ENCODE data around the gene HHAT.

Gene HHAT

GRCh38 chr1:210715072-210715471 lies 386.4 kb downstream of the HHAT start:
- TF ChIP-seq, protein P1, sequence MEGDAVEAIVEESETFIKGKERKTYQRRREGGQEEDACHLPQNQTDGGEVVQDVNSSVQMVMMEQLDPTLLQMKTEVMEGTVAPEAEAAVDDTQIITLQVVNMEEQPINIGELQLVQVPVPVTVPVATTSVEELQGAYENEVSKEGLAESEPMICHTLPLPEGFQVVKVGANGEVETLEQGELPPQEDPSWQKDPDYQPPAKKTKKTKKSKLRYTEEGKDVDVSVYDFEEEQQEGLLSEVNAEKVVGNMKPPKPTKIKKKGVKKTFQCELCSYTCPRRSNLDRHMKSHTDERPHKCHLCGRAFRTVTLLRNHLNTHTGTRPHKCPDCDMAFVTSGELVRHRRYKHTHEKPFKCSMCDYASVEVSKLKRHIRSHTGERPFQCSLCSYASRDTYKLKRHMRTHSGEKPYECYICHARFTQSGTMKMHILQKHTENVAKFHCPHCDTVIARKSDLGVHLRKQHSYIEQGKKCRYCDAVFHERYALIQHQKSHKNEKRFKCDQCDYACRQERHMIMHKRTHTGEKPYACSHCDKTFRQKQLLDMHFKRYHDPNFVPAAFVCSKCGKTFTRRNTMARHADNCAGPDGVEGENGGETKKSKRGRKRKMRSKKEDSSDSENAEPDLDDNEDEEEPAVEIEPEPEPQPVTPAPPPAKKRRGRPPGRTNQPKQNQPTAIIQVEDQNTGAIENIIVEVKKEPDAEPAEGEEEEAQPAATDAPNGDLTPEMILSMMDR (IDR thresholded peaks at IDR 0.05; ENCODE audit: control extremely low read depth, extremely low read depth, low read depth, missing control alignments), result no peak
- CTCF ChIA-PET, result interaction anchor here (1.4 kb wide), 1 partner anchor 18 kb away, joined by 3 read pairs; no protein-coding TSS in a partner anchor
- no peak for DNase-seq (ENCODE audit: extremely low spot score)
- POLR2A ChIA-PET, result no interaction called here

- no peak for DNase-seq (ENCODE audit: extremely low spot score)
- CTCF ChIA-PET, result interaction anchor here (1.1 kb wide), 1 partner anchor 9 kb away, joined by 3 read pairs; no protein-coding TSS in a partner anchor
- POLR2A ChIA-PET, result no interaction called here
- TF ChIP-seq, protein P1 (IDR thresholded peaks at IDR 0.05; ENCODE audit: control extremely low read depth, extremely low read depth, low read depth, missing control alignments), result no peak
Observed at GRCh38 chr1:210722410-210723081, 393.8 kb downstream of the HHAT start.

GRCh38 chr1:210723646-210724045 lies 394.9 kb downstream of the HHAT start:
- DNase-seq (ENCODE audit: extremely low spot score), result no peak
- CTCF ChIA-PET, result no interaction called here
- TF ChIP-seq, protein P1 (IDR thresholded peaks at IDR 0.05; ENCODE audit: control extremely low read depth, extremely low read depth, low read depth, missing control alignments), result no peak
- POLR2A ChIA-PET, result no interaction called here

- ChIA-PET CTCF (interaction anchor here (0.7 to 1.6 kb wide), 3 partner anchors 11 to 274 kb away, joined by 3 read pairs; no protein-coding TSS in a partner anchor), POLR2A (no interaction called here)
- TF ChIP-seq, protein P1 (IDR thresholded peaks at IDR 0.05; ENCODE audit: control extremely low read depth, extremely low read depth, low read depth, missing control alignments), result no peak
- DNase-seq (ENCODE audit: extremely low spot score), result no peak
Observed at GRCh38 chr1:210724768-210725167, 396.1 kb downstream of the HHAT start.

Data from GM10248 (cell line).